WI38 (cell line): ENCODE results near the gene RIC3.

Source experiments
- H3K4me3 ChIP-seq: 2 replicates; pipeline ENCODE4 v1.5.1; 2011; ENCODE audit warnings: low read depth, mild to moderate bottlenecking, control low read depth, low read length
- TF ChIP-seq, protein P1 (sequence below): IDR thresholded peaks from 2 replicates; pipeline ENCODE4 v1.5.1; 2012; ENCODE audit warnings: low read depth, mild to moderate bottlenecking, control low read depth, low read length

Gene RIC3

GRCh38 chr11:8085011-8085645 is 83.7 kb downstream of the RIC3 start:
- no peak overlapping the region for H3K4me3 ChIP-seq

GRCh38 chr11:8084352-8084751 is 84.5 kb downstream of the RIC3 start:
- no peak overlapping the region for H3K4me3 ChIP-seq
- TF ChIP-seq, protein P1, sequence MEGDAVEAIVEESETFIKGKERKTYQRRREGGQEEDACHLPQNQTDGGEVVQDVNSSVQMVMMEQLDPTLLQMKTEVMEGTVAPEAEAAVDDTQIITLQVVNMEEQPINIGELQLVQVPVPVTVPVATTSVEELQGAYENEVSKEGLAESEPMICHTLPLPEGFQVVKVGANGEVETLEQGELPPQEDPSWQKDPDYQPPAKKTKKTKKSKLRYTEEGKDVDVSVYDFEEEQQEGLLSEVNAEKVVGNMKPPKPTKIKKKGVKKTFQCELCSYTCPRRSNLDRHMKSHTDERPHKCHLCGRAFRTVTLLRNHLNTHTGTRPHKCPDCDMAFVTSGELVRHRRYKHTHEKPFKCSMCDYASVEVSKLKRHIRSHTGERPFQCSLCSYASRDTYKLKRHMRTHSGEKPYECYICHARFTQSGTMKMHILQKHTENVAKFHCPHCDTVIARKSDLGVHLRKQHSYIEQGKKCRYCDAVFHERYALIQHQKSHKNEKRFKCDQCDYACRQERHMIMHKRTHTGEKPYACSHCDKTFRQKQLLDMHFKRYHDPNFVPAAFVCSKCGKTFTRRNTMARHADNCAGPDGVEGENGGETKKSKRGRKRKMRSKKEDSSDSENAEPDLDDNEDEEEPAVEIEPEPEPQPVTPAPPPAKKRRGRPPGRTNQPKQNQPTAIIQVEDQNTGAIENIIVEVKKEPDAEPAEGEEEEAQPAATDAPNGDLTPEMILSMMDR: no peak

More at GRCh38 chr11:8085011-8085645, 83.7 kb downstream of the RIC3 start:
- TF ChIP-seq, protein P1: no peak

- TF ChIP-seq, protein P1: no peak
- H3K4me3 ChIP-seq: no peak overlapping the region
Measured at GRCh38 chr11:8083871-8084281, 84.9 kb downstream of the RIC3 start.

DNA sequence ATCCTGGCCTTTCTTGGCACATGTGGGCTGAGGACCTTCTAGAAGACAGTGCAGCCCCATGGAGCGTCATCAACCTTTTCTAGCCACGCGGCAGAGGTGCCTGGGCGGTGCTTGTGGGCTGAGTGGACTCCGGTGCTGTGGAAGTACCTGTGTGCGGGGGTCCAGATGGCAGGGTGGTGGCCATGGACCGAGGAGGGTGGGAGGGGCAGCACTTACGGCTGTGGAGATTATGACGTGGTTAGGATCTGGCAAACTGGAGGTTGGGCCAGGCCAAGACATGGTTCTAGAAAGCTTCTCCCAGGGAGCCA is 85.8 kb downstream of the RIC3 start:
- TF ChIP-seq, protein P1: no peak
- no peak overlapping the region for H3K4me3 ChIP-seq

DNA sequence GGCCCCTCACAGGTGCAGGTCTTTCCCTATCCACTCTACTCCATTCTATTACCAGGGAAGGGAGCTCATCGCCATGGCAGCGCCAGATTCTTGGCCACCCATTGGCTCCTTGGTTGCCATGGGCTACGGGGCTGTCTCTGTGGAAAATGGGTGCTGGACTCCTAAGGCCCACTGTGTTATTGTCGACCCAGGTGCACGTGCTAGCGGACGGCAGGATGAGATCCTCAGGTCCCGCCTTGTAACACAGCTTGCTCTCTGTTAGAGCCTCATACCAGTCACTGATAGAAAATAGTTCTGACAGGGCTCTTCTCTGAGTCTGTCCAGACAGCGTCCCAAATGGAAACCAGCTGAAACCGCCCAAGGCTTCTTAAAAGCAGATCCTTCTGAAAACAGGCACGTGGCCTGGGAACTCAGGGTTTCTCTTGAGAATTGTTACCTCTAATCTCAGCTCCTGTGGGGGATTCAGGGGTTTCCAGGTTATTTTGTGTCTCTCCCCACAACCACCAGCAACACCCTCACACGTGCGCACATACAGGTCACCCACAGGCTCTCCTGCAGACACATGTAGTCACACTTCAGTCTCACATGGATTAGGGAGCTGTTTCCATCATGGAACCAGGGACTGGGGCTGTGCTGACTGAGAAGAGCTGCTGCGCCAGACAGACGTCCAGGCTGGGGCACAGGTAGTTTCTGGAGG is 86.3 kb downstream of the RIC3 start:
- H3K4me3 ChIP-seq: no peak overlapping the region

DNA sequence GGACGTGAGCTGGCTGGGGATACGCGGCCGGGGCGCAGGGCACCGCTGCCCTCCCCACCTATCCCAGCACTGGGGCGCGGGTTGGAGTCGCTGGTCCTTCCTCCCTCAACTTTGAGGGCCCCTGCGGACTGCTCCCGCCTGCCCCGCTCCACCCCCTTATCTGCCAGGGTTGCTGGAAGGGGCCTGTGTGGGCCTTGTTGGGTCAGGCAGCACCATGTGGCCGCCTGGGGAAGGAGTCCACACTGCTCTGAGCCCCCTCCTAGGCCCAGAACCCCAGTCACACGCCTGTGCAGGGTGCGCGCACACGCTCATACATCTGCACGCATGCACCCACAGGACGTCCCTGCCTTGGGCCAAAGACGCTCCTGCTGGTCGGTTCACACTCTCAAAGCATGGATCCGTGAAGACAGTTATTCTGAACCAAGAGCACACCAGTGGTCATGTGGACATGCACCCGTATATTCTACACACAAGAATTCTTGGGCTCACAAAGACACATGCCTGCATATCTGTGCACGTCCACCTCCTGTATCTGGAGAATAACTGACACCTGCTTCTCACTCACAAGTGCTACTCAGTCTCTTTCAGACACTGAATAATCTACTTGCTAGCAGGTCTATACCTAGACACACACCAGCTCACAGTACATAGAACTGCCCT is 87.1 kb downstream of the RIC3 start:
- TF ChIP-seq, protein P1: no peak
- H3K4me3 ChIP-seq: peak overlapping the region; percentile 61

More for the DNA sequence above, 86.3 kb downstream of the RIC3 start:
- TF ChIP-seq, protein P1: no peak
